Activated naive CD8-positive, alpha-beta T cell (primary cell): ENCODE results near the gene GRIK5.

Source experiments
- H3K27ac Mint-ChIP-seq: one replicate; pipeline ENCODE4 v1.8.0; 2021; ENCODE audit warnings: mixed read lengths
- H3K27me3 Mint-ChIP-seq: one replicate; pipeline ENCODE4 v1.8.0; 2021; ENCODE audit warnings: mixed read lengths
- H3K36me3 Mint-ChIP-seq: one replicate; pipeline ENCODE4 v1.8.0; 2021; ENCODE audit warnings: mixed read lengths
- H3K4me1 Mint-ChIP-seq: one replicate; pipeline ENCODE4 v1.8.0; 2021; ENCODE audit warnings: low read depth, mixed read lengths
- H3K4me3 Mint-ChIP-seq: one replicate; pipeline ENCODE4 v1.8.0; 2021; ENCODE audit warnings: mild to moderate bottlenecking, mixed read lengths
- H3K9me3 Mint-ChIP-seq: one replicate; pipeline ENCODE4 v1.8.0; 2021; ENCODE audit warnings: low read depth, mixed read lengths

The GRIK5 gene

GRCh38 chr19:41990615-41991014, 79.4 kb downstream of the GRIK5 start:
- Mint-ChIP-seq H3K27ac (no peak overlapping the region), H3K4me1 (peaks cover 18% of the 10 kb centered on the region), H3K27me3 (peaks cover 10% of the 10 kb centered on the region), H3K4me3 (no peak overlapping the region), H3K36me3 (peaks cover 5% of the 10 kb centered on the region), H3K9me3 (no peaks in the 10 kb centered on the region)

DNA sequence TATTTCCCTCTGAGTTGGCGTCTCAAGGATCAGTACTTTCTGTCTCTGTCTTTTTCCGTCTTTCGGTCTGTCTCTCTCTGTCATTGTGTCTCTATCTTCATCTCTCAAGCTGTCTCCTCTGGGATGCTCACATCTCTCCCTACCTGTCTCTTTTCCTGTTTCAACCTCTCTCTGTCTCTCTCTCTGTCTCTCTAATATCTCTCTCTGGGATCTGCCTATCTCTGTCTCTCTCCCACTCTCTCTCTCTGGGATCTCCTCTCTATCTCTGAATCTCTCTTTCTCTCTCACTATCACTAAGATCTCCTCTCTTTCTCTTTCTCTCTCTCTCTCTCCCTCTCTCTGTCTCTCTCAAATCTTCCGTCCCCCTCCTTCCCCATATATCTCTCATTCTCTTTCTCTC, 80.0 kb downstream of the GRIK5 start:
- peaks cover 5% of the 10 kb centered on the region for H3K36me3 Mint-ChIP-seq
- peaks cover 4% of the 10 kb centered on the region for H3K27me3 Mint-ChIP-seq
- H3K27ac Mint-ChIP-seq, result no peak overlapping the region
- H3K9me3 Mint-ChIP-seq, result no peaks in the 10 kb centered on the region
- no peak overlapping the region for H3K4me3 Mint-ChIP-seq
- peaks cover 13% of the 10 kb centered on the region for H3K4me1 Mint-ChIP-seq

- H3K4me1 Mint-ChIP-seq, result peaks cover 7% of the 10 kb centered on the region
- peaks cover 5% of the 10 kb centered on the region for H3K36me3 Mint-ChIP-seq
- H3K27me3 Mint-ChIP-seq, result no peaks in the 10 kb centered on the region
- no peaks in the 10 kb centered on the region for H3K9me3 Mint-ChIP-seq
- no peak overlapping the region for H3K4me3 Mint-ChIP-seq
- no peak overlapping the region for H3K27ac Mint-ChIP-seq
These were observed 81.1 kb downstream of the GRIK5 start for GRCh38 chr19:41988947-41989346.

GRCh38 chr19:41987141-41987860, 82.7 kb downstream of the GRIK5 start:
- Mint-ChIP-seq H3K4me3 (no peak overlapping the region), H3K36me3 (peaks cover 5% of the 10 kb centered on the region), H3K4me1 (no peaks in the 10 kb centered on the region), H3K27me3 (no peaks in the 10 kb centered on the region), H3K9me3 (no peaks in the 10 kb centered on the region), H3K27ac (no peak overlapping the region)

- no peaks in the 10 kb centered on the region for H3K4me1 Mint-ChIP-seq
- H3K27ac Mint-ChIP-seq, result no peak overlapping the region
- H3K36me3 Mint-ChIP-seq, result peaks cover 5% of the 10 kb centered on the region
- no peak overlapping the region for H3K4me3 Mint-ChIP-seq
- no peaks in the 10 kb centered on the region for H3K9me3 Mint-ChIP-seq
- no peaks in the 10 kb centered on the region for H3K27me3 Mint-ChIP-seq
These were observed 85.0 kb downstream of the GRIK5 start for GRCh38 chr19:41984961-41985360.

GRCh38 chr19:41981724-41982123, 88.3 kb downstream of the GRIK5 start:
- Mint-ChIP-seq H3K9me3 (no peaks in the 10 kb centered on the region), H3K4me3 (no peak overlapping the region), H3K27ac (no peak overlapping the region), H3K4me1 (no peaks in the 10 kb centered on the region), H3K27me3 (no peaks in the 10 kb centered on the region), H3K36me3 (peaks cover 2% of the 10 kb centered on the region)

GRCh38 chr19:41978470-41978869, 91.5 kb downstream of the GRIK5 start:
- peaks cover 4% of the 10 kb centered on the region for H3K36me3 Mint-ChIP-seq
- no peaks in the 10 kb centered on the region for H3K4me1 Mint-ChIP-seq
- H3K27ac Mint-ChIP-seq, result no peak overlapping the region
- H3K27me3 Mint-ChIP-seq, result no peaks in the 10 kb centered on the region
- no peak overlapping the region for H3K4me3 Mint-ChIP-seq
- H3K9me3 Mint-ChIP-seq, result no peaks in the 10 kb centered on the region

DNA sequence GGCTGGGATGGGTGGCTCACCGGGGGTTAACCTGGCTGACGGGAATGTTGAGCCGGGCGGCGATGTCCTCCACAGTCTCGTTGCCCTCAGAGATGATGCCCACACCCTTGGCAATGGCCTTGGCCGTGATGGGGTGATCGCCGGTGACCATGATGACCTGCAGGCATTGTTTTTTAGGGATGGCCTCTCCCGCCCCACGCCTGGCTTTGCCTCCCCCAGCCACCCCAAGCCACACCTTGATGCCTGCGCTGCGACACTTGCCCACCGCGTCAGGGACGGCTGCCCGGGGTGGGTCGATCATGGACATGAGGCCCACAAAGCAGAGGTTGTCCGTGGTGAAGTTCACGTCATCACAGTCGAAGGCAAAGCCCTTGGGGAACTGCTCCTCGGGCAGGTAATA, 92.1 kb downstream of the GRIK5 start:
- Mint-ChIP-seq H3K4me1 (no peaks in the 10 kb centered on the region), H3K4me3 (no peak overlapping the region), H3K36me3 (peaks cover 4% of the 10 kb centered on the region), H3K27me3 (no peaks in the 10 kb centered on the region), H3K9me3 (no peaks in the 10 kb centered on the region), H3K27ac (no peak overlapping the region)

DNA sequence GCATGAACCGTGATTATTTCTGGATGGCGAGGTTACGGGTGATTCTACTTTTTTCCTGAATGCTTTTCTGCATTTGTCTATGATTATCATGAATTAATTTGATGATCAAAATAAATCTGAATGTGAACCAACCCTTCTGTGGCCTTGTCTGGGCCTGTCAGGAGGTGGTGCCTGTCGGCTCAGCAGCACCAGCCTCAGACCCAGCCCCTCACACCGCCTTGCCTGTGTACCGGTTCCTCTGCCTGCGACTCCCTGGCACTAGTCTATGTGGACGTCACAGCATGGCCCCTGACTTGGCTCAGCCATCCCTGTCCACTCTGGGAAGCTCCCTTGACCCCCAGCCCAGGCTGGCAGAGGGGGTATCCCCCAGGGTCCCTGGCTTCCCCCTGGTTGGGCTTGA, 95.4 kb downstream of the GRIK5 start:
- H3K27me3 Mint-ChIP-seq, result no peaks in the 10 kb centered on the region
- no peaks in the 10 kb centered on the region for H3K4me1 Mint-ChIP-seq
- H3K27ac Mint-ChIP-seq, result no peak overlapping the region
- H3K4me3 Mint-ChIP-seq, result no peak overlapping the region
- H3K9me3 Mint-ChIP-seq, result no peaks in the 10 kb centered on the region
- H3K36me3 Mint-ChIP-seq, result peaks cover 6% of the 10 kb centered on the region

DNA sequence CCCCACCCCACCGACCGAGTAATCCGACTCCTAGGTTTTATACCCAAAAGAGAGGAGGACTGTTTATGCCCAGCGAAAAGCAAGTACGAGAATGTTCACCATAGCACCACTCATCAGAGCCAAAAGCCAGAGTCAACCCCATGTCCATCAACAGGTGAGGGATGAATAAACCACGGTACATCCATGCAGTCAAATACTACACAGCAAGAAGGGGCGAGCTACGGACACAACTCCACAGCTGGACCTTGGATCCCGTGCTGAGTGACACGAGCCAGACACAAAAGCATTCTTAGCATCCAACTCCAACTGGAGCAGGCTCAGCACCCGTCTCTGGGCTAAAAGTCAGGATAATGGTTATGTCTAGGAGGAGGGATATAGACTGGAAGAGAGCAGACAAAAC, 98.6 kb downstream of the GRIK5 start:
- Mint-ChIP-seq H3K36me3 (peaks cover 6% of the 10 kb centered on the region), H3K27ac (no peak overlapping the region), H3K4me3 (no peak overlapping the region), H3K27me3 (no peaks in the 10 kb centered on the region), H3K9me3 (no peaks in the 10 kb centered on the region), H3K4me1 (no peaks in the 10 kb centered on the region)

GRCh38 chr19:41969772-41970458, 100.1 kb downstream of the GRIK5 start:
- H3K27me3 Mint-ChIP-seq, result no peaks in the 10 kb centered on the region
- no peaks in the 10 kb centered on the region for H3K9me3 Mint-ChIP-seq
- H3K4me1 Mint-ChIP-seq, result peaks cover 1% of the 10 kb centered on the region
- H3K36me3 Mint-ChIP-seq, result peaks cover 6% of the 10 kb centered on the region
- H3K27ac Mint-ChIP-seq, result no peak overlapping the region
- no peak overlapping the region for H3K4me3 Mint-ChIP-seq

GRCh38 chr19:41968751-41969595, 101.0 kb downstream of the GRIK5 start:
- Mint-ChIP-seq H3K9me3 (no peaks in the 10 kb centered on the region), H3K4me1 (peaks cover 1% of the 10 kb centered on the region), H3K27ac (no peak overlapping the region), H3K36me3 (peaks cover 4% of the 10 kb centered on the region), H3K4me3 (no peak overlapping the region), H3K27me3 (no peaks in the 10 kb centered on the region)

GRCh38 chr19:41967054-41967783, 102.8 kb downstream of the GRIK5 start:
- H3K36me3 Mint-ChIP-seq, result peaks cover 4% of the 10 kb centered on the region
- no peak overlapping the region for H3K27ac Mint-ChIP-seq
- H3K4me1 Mint-ChIP-seq, result peaks cover 1% of the 10 kb centered on the region
- no peak overlapping the region for H3K4me3 Mint-ChIP-seq
- no peaks in the 10 kb centered on the region for H3K9me3 Mint-ChIP-seq
- H3K27me3 Mint-ChIP-seq, result no peaks in the 10 kb centered on the region

- no peak overlapping the region for H3K4me3 Mint-ChIP-seq
- H3K27me3 Mint-ChIP-seq, result no peaks in the 10 kb centered on the region
- H3K4me1 Mint-ChIP-seq, result peaks cover 1% of the 10 kb centered on the region
- H3K27ac Mint-ChIP-seq, result no peak overlapping the region
- no peaks in the 10 kb centered on the region for H3K9me3 Mint-ChIP-seq
- peaks cover 2% of the 10 kb centered on the region for H3K36me3 Mint-ChIP-seq
These were observed 104.9 kb downstream of the GRIK5 start for GRCh38 chr19:41965106-41965505.

DNA sequence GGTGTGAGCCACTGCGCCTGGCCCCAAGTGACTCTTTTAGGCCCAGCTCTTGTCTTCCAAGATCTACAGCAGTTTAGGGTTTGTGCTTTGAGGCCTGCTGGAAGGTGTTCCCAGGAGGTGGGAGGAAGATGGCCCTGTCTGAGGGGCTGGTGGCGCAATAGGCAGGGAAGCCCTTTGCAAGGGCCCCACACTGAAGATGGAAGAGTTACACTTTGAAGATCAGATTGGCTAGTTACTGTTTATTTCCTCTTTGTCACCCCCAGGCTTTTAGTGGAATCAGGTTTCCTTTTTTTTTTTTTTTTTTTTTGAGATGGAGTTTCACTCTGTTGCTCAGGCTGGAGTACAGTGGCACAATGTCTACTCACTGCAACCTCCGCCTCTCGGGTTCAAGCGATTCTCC, 109.0 kb downstream of the GRIK5 start:
- no peaks in the 10 kb centered on the region for H3K36me3 Mint-ChIP-seq
- H3K27ac Mint-ChIP-seq, result no peak overlapping the region
- no peak overlapping the region for H3K4me3 Mint-ChIP-seq
- H3K9me3 Mint-ChIP-seq, result no peaks in the 10 kb centered on the region
- peaks cover 17% of the 10 kb centered on the region for H3K4me1 Mint-ChIP-seq
- H3K27me3 Mint-ChIP-seq, result no peaks in the 10 kb centered on the region
